ENCODE measurements around the gene FPR3.
"Not testable (repeated sequence)": the region's sequence is repeated elsewhere in the genome, so short reads cannot be mapped to it uniquely, and the experiment has no call there.

The FPR3 gene

GRCh38 chr19:51794885-51795490, at the start of gene FPR3:
TSS of gene FPR3 (plus strand) at chr19:51795157. CDS start at chr19:51823749, 28,592 bp downstream.
- DNase-seq: no peak

GRCh38 chr19:51746731-51747130, 48.2 kb upstream of the FPR3 start:
- no peak for DNase-seq

DNA sequence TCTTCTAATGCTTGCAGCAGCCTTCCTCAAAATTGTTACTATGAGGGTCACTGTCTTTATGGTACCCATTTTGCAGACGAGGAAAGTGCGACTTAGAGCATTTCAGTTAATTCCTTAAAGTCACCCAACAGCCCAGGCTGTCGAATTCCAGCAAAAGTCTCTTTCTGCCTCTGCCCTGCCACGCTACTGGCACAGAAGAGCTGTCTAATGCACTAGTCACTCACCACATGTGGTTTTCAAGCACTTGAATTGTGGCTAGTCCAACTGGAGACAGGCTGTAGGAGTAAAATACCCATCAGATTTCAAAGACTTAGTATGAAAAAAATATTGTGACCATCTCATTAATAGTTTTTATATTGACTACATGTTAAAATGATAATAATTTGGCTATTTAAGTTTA, 45.0 kb upstream of the FPR3 start:
- no peak for DNase-seq

DNA sequence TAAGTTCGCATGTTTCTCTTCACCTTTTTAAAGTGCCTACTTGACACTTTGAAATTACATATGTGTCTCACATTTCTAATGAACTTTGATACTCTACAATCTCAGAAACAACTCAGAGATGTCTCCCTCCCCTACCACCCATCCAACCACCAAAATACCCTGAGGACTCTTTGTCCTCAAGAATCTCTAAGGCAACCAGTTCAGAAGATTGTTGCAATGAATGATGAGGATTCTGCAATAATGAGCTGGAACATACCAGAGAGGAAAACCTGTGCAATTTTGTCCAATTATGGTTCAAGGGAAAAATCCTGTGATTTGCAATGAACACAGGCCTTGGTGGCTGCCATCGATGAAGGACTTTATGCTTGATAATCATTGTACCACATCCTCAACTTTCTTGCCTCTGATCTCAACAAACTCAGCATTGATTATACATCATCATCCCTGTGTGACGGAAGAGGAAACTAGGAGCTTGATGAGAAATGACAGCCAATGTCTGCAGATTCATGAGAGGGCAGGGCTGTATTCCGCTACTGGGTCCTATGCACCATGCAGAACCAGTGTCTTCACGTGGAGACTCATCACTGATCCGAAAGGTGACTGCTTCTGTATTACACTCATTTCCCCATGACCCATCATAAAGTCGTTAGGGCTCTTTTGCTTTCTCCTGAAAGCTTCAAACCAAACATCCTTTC, 44.4 kb upstream of the FPR3 start:
- no peak for DNase-seq

GRCh38 chr19:51751655-51752054, 43.3 kb upstream of the FPR3 start, which contains the start of gene FPR1:
TSS of gene FPR1 (minus strand) at chr19:51751878. CDS start at chr19:51746994, 4,884 bp downstream.
- no peak for DNase-seq

- DNase-seq: no peak
Observed at GRCh38 chr19:51754109-51754508, 40.8 kb upstream of the FPR3 start.

- DNase-seq: no peak
Observed at GRCh38 chr19:51754770-51755169, 40.2 kb upstream of the FPR3 start.

DNA sequence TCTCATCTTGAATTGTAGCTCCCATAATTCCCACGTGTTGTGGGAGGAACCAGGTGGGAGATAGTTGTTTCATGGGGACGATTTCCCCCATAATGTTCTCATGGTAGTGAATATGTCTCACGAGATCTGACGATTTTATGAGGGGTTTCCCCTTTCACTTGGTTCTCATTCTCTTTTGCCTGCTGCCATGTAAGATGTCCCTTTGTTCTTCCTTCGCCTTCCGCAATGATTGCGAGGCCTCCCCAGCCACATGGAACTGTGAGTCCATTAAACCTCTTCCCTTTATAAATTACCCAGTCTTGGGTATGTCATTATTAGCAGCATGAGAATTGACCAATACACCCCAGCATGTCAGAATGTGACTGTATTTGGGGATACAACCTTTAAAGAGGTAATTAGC, 39.4 kb upstream of the FPR3 start:
- DNase-seq: no peak

DNA sequence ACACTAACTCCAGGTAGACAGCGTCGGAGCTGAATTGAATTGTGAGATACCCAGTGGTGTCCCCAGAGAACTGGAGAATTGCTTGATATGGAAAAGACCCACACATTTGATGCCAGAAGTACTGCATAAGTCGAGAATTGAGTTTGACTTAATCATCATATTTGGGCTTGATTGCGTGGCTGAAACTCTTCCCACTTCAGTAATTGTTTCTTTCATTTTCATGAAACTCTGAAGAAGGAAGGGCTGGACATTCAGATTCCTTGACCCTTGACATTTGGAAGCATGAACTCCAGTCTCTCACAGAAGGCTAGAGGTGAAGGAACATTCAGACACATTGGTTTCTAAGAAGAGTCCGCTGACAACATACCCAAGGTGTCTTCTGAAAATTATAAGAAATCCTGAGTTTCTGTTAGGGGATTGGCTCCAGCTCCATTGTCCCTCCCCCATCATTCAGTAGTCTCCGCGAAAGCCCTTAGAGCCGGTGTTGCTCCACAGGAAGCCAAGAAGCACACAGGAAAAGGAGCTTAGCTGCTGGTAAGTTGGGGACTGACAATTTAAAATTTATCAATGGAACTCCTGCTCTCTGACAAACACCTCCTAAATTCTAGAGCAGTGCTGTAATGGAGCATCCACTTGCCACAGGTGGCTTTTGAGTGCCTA, 34.1 kb upstream of the FPR3 start, which contains the start of gene FPR2:
FPR2 (plus strand) TSS at position 484 of the 660 bp plus-strand sequence. CDS start 7,479 bp downstream, outside the sequence.
- DNase-seq: no peak

GRCh38 chr19:51761696-51762095, 33.3 kb upstream of the FPR3 start:
- no peak for DNase-seq

DNA sequence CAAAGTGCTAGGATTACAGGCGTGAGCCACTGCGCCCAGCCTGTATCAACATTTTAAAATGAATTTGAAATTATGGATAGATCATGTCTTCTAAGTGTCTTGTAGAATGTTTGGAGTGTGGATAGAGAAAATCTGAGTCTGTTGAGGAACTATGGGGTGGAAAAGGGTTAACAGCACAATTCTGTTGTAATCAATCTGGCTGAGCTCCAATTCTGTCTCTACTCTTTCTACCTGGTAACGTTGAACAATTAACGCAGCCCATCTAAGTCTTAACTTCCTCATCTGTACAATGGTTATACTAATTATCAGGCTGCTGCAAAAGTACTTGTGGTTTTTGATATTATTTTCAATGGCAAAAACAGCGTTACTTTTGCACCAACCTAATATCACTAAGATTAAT, 29.9 kb upstream of the FPR3 start:
- DNase-seq: no peak

DNA sequence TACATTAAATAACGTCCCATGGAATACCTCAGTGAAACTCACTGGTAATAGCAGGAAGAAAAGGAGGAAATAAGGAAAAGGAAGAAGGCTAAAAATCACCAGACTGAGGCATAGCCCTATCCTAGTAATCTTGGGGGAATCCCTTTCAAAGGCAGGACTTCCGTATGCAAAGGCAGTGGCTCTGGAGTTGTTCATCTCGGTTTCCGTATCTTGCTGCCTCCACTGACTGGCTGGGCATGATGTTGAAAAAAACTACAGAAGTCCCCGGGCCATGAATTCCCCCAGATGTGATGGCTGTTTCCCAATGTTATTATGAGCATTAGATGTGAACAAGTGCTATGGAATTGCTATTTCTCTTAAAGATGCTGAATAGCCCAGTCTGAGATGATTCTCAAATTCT, 28.5 kb upstream of the FPR3 start:
- no peak for DNase-seq

DNA sequence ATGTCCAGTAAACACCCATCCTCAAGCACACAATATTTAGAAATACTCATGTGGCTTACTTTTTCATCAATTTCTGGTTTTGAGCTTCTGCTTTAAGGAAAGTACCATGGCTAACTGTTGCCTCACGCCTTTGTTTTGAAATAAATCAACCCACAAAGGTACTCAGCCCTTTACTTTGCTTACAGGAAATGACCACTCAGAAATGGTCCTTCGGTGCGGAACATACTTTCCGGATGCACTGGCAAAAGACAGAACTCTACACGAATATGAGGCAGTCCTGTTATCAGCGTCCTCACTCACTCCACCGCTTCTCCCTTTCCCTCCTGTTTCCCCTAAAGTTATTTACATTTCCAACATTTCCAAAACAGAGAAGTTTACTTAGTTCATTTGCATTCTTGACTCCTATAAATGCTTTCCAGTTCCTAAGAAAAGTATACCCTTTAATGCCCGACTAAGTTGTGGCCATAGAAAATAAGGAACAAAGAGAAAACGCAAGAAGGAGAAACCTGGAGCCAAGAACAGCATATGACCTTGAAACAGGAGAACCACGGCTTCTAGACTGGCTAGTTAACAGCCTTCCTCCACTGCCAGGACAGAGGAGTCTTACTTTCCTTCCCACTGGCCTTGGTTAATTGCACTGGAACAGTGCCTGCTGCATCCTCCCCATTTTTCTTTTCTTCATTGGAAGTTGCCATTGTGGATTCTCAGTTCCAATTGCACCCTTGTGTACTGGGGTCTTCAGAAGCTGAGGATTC, 23.4 kb upstream of the FPR3 start:
- no peak for DNase-seq

DNA sequence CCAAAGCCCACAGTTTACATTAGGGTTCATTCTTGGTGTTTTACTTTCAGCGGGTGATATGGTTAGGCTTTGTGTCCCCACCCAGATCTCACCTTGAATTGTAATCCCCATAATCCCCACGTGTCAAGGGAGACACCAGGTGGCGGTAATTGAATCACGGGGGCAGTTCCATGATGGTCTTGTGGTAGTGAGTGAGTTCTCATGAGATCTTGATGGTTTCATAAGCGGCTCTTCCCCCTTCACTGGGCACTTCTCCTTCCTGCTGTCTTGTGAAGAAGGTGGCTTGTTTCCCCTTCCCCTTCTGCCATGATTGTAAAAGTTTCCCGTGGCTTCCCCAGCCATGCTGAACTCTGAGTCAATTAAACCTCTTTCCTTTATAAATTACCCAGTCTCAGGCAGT, 22.0 kb upstream of the FPR3 start:
- no peak for DNase-seq

- DNase-seq: not testable (repeated sequence)
Observed at GRCh38 chr19:51776561-51776960, 18.4 kb upstream of the FPR3 start.

DNA sequence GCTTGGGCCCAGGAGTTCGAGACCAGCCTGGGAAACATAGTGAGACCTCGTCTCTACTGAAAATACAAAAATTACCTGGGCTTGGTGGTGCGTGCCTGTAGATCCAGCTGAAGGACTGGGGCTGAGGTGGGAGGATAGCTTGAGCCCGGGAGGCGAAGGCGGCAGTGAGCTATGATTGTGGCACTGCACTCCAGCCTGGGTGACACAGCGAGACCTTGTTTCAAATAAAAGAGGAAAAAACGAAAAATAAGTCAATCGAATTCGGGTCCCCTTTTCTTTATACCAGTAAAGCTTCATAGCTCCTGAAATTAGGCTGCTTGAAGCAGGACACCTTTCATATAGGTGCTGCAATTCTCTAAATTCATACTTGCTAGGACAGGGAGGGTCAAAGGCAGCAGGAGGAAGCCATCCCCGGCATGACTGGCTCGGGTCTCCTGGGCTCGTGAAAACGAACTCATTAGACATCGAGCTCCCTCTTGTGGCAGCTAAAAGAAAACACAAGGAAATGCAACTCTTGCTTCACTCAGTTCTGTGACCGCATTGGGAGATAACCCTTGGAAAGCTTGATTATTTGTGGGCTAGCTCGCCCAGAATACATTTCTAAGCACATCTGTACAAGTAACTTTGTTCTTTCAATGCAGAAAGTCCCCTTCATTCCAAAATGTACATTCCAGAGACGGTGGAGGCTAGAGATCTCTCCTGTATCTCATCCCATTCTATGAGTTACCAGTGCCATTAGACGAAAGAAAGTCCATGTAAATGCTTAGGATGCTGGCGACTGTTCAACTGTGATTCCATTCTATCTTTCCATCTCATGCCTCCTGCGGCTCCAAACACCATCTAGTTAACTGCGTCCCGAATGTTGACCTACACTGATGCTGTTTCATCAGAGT, 17.1 kb upstream of the FPR3 start:
- no peak for DNase-seq

DNA sequence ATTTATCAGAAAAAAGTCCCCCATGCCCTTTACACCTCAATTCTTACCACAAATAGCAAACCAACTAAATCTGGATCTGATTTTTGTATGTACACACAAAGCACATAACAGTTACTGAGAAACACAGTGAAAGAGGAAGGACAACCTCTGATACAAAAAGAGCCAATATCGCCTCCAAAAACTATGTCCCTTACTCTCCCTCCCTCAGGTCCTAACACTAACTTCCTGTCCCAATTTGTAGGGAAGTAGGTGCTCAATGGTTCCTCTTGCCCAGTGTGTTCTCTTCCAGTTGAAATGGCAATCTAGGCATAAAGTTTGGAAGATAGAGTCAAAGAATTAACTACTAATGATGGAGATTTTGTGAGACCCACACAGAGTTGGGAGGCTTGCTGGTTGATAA, 15.8 kb upstream of the FPR3 start:
- no peak for DNase-seq

DNA sequence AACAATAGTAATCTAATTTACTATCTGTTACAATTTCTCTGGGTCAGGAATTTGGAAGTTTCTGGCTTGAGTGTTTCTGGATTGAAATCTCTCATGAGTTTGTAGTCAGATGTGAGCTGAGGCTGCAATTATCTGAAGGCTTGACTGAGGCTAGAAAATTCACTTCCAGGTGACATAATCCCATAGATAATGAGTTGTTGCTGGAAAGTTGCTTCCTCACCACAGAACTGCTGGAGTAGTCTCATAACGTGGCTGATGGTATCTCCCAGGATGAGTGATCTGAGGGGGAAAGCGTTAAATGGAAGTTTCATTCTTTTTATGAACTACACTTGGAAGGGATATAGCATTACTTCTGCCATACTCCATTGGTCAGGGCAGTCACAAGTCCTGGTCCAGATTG, 15.3 kb upstream of the FPR3 start:
- DNase-seq: no peak

GRCh38 chr19:51780270-51780669, 14.7 kb upstream of the FPR3 start:
- DNase-seq: no peak

GRCh38 chr19:51781999-51782398, 13.0 kb upstream of the FPR3 start:
- DNase-seq: no peak

GRCh38 chr19:51783372-51783771, 11.6 kb upstream of the FPR3 start:
- DNase-seq: no peak

GRCh38 chr19:51784109-51784785, 10.7 kb upstream of the FPR3 start:
- DNase-seq: no peak
